ENCODE measurements around the gene SEPTIN7.

- TF ChIP-seq CTCF (IDR thresholded peaks at IDR 0.05) (no peak), ZFX (IDR thresholded peaks at IDR 0.05; ENCODE audit: borderline replicate concordance) (no peak)
Observed at GRCh38 chr7:35819954-35820703, 19.3 kb downstream of the SEPTIN7 start.
